NCI-H2227 (cell line): ENCODE measurements around the gene LARP6.
"Not testable (repeated sequence)": the region's sequence is repeated elsewhere in the genome, so short reads cannot be mapped to it uniquely, and the experiment has no call there.

Experiments used
- DNase-seq: peaks from one replicate; lab custom pipeline; 2025; ENCODE audit not compliant: unreplicated experiment; lab: John Stamatoyannopoulos, UW

The LARP6 gene

DNA sequence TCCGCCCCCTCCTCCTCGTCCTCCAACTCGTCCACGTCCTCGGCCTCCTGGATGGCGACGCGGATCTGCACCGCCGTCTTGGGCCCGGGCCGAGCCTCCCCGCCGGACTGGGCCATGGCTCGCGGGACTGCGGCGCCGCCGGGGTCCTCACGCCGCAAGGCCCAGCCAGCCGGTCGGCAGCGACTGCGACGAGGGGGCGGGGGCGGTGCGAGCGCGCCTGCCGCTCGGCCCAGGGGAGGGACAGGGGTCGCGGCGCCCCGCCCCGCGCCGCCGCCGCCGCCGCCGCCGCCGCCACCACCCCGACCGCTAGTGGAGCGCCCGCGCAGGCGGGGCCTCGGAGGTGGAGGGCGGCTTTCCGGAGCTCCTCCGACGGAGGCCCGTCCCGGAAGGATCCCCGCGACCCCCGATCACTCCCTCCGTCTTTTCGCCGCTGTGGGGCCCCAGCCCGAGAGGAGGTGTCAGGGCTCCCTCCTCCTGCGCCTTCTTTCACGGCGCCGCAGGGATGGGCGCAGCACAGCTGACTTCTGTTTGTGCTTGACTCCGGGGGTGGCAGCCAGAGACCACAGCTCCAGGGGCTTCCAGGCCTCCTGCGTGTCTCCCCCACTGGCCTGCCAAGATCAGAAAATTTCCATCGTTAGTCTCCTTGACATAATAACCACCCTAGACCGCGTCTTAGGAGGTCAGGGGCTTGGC, at the start of gene LARP6:
LARP6 (minus strand) TSS at position 185 of the 693 bp plus-strand sequence; CDS start at position 116, 69 bp downstream.
- peak; percentile 69 for DNase-seq

DNA sequence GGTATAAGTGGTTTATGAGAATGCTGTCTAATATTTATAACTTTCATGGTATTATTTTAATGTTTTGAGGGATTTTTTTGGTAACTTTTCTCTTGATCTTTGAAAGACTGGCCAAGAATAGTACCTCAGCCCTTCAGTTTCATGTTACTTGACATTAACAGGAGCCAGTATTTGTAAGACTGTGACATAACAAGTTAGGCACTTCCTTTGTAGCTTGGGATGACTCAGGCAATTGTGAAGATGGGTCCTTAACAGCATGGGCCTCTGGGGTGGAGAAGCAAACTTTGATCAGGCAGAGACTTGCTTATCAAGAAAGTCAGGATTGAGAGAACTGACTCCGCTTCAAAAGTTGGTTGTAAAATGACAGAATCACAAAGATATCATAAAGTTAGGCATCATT, 48.1 kb upstream of the LARP6 start:
- DNase-seq, result no peak

- DNase-seq, result peak; percentile 77
These were observed 39.1 kb upstream of the LARP6 start for GRCh38 chr15:70892912-70893560.

DNA sequence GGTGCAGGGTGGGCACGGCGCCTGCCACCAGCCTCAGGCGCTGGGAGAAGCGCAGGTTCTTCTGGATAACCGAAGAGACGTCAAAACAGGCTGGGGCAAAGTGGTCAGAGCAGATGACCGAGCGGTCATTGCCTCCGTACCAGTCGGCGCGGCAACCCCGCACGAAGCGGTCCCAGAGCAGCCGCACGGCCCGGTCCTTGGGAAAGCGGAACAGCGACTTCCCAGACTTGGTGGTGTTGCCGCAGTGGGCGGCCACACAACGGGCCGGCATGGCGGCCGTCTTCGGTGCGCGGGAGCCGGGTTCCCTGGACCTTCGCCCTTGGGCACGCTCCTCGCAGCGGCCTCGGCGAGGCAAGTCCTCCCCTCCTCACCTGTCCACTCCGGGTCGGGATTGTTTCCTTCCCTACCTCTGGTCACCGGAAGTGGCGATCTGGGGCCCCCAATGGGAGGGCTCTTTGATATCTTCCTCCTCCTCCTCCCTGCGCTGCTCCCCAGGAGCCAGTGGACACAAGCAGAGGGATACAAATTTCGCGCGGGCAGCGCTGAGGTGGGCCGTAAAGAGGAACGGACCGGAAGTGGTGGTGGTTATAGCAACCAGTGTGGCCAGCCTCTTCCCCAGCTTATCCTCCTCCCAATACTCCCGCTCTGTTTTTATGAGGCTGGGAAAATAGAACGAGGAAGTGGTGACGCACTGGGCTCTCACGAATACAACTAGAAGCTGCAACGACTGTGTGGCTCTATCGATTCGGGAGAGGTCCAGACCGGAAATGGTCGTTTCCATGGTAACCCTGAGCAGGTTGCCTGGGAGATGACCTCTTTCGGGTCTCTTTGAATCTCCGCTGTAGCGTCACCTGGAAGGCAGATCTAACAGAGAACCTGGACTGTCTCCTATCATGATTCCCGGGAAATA, 38.3 kb upstream of the LARP6 start, which contains the start of the genes LRRC49 and THAP10:
LRRC49 (plus strand) TSS at position 825 of the 910 bp plus-strand sequence; CDS start at position 894, 69 bp downstream.
THAP10 (minus strand) TSS at position 432 of the 910 bp plus-strand sequence; CDS start at position 271, 161 bp downstream.
- DNase-seq, result peak; percentile 96

GRCh38 chr15:70882361-70882760, 28.4 kb upstream of the LARP6 start:
- DNase-seq, result no peak

DNA sequence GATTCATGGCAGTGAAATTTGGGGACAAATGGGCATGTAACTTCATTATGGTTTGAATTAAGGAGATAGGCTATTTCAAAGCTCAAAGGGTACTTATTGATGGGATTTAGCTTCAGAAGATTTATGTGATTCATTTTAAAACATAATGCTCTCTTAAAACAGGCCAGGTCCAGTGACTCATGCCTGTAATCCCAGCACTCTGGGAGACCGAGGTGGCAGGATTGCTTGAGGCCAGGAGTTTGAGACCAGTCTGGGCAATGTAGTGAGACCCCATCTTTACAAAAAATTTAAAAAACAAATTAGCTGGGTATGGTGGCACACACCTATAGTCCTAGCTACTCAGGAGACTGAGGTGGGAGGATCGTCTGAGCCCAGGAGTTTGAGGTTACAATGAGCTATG, 26.8 kb upstream of the LARP6 start:
- DNase-seq, result no peak

GRCh38 chr15:70879401-70879800, 25.4 kb upstream of the LARP6 start:
- no peak for DNase-seq

DNA sequence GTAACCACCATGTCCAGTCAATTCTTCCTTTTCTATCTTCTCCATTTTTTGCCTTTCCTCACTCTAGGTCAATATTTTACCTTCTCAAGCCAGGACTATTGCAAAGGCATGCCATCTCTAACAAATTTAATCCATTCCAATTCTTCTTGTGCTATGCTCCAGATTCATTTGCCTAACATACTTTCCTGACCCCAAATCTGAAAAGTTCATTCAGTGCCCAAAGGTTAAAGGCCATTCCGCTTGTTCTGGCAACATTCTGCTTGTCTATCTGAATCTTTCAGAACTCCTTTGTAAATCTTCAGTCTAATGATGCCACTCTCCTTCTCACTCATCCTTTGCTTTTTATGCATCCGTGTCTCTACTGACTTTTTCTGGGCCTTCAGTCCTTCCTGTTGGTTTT, 22.7 kb upstream of the LARP6 start:
- DNase-seq, result no peak

- DNase-seq, result no peak
These were observed 22.1 kb upstream of the LARP6 start for GRCh38 chr15:70876011-70876410.

GRCh38 chr15:70875001-70875782, 21.2 kb upstream of the LARP6 start:
- no peak for DNase-seq

GRCh38 chr15:70873232-70874054, 19.5 kb upstream of the LARP6 start:
- no peak for DNase-seq

GRCh38 chr15:70871490-70871889, 17.5 kb upstream of the LARP6 start:
- DNase-seq, result not testable (repeated sequence)

DNA sequence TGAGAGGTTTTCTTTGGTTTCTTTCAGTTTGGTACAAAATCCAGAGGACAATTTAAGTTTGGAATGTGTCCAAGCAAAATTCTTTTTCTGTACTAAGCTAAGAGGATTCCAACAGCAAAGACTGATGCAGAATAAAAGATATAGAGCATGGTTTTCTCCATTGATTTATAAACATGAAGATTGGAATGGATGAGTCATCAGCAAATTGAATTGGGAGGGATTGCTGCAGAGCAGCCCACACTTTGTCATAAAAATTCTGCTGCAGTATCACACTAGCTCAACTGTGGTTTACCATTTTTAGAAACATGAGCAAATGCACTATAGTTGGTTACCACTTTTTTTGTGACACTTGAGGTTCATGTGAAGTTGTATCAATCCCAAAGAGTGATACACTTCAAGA, 16.1 kb upstream of the LARP6 start:
- DNase-seq, result no peak

GRCh38 chr15:70869346-70869745, 15.4 kb upstream of the LARP6 start:
- no peak for DNase-seq

DNA sequence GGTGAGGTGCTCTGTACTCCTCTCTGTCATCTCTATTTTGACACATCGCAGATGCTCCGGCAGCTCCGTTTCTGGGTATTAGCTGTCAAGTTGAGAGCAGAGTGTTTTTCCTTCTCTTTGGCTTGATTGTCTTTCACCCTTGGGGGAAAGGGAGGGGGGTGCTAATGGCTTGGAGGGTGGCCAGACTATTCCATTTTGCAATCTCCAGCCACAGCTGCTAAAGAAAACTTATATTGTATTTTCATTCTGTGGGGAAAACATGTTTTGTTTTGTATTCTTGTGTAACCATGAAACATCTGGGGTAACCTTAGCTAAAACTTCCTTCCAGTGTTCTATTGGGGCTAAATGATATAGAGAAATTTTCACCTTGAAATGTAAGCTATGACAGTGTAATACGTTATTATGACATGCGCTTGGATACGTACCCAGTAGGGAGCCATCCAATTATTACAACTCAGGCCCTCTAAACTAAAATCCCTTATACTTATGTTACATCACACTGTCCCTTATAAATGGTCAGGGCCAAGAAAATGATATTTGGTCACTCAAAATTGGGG, 14.0 kb upstream of the LARP6 start:
- no peak for DNase-seq

DNA sequence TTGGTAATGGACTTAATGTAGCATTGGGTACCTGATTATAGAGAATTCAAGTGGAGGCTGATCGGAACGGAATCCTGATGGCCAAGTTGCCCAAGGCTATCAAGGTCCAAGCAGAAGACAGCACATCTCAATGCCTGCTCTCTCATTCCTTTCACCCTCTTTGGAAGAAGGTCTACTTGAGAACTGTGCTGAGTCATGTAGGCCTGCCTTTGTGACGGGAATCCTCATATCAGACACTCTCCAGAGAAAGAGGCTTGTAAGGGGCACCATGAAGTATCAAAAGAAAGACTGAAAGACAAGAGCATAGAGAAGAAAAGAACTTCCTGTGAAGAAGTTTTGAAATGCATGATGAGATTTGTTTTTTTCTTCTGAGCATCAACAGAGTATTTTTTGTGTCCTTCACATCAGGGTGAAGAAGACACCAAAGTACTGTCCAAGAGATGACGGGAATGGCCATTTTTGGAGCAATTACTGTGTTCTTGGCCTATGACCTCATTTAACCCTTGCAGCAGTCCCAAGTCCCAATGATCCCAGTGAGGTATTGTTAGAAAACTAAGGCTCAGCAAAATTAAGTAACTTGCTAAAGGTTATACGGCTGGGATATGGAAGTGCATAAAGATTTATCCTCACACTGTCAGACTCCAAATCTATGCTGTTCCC, 13.2 kb upstream of the LARP6 start:
- DNase-seq, result no peak

DNA sequence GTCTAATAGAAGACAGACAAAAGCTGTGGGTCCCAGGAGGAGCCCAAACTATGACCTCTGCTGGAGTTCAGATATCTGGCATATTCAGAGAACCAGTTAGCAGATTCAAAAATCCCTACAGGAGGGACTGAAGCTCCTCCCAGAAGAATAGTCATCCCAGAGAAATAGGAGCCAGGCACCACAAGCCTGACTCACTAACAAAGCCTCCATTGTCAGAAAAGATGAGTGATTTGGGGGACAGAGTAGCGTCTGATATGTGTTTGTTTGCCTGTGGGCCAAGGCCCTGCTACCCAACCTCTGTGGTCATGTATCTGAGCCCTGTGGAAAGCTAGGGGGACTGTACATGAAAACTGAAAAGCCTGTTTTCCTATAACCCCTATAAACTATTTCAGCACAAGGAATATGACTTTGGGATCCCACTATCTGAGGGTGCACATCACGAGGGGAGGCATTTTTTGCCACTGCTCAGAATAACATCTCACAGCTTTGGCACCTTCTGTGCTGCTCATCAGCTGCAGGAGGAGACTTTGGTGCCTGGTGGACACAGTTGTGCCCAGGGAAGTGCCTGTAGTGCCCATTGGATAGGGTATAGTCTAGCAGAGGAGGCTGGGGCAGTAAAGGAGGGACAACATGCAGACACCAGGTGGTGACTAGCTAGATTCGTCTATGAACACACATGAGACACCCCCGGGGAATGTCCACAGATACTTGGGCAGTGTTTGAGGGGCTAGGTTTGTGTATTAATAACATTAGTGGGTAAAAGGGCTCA, 9.7 kb upstream of the LARP6 start:
- DNase-seq, result no peak

DNA sequence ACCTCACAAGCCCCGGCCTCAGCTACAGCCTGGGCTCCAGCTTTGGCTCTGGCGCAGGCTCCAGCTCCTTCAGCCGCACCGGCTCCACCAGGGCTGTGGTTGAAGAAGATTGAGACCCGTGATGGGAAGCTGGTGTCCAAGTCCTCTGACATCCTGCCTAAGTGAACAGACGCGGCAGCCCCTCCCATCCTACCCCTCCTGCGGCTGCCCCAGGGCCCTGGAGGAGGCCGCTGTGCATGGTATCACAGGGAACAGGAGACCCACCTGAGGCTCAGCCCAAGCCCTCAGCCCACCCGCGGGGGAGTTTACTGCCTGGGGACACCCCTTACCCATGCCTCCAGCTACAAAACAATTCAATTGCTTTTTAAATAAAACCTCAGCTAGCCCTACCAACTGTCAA, 6.0 kb upstream of the LARP6 start:
- DNase-seq, result no peak
